HL-60 (cell line): ENCODE measurements around the gene NUP155.

Source experiments
- POLR2AphosphoS5 ChIP-seq: IDR thresholded peaks from 2 replicates; pipeline ENCODE4 v1.6.1; 2012; ENCODE audit warnings: low read depth
- SPI1 ChIP-seq: IDR thresholded peaks from 2 replicates; pipeline ENCODE4 v1.6.1; 2012; ENCODE audit warnings: low read depth, mild to moderate bottlenecking, borderline replicate concordance
- TF ChIP-seq, protein P1 (sequence below): IDR thresholded peaks from one replicate; pipeline ENCODE4 v1.5.1; 2011; ENCODE audit warnings: low read length, control low read depth, inconsistent platforms; ENCODE audit not compliant: insufficient read depth
- TF ChIP-seq, protein P2 (sequence below): IDR thresholded peaks from 2 replicates; pipeline ENCODE4 v1.6.1; 2012; ENCODE audit warnings: low read depth; ENCODE audit not compliant: insufficient replicate concordance

DNA sequence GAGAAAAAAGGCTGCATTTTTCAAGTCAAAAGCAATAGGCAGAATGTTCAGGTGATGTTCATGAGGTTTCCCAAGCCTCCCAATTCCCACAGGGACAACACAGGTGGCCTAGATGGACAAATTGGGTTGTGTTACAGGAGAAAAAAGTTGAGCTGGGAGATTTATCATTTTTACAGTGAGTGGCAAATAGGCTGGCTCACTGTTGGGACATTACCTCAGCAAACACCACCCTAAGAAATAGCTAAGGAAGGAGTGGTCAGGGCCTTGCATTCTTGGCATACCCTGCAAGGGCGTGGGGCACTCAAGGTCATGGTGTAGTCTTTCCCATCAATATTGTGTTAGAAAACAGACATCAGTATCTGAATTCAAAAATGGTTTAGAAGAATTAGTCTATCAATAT, 98.4 kb downstream of the NUP155 start:
- TF ChIP-seq, protein P1, sequence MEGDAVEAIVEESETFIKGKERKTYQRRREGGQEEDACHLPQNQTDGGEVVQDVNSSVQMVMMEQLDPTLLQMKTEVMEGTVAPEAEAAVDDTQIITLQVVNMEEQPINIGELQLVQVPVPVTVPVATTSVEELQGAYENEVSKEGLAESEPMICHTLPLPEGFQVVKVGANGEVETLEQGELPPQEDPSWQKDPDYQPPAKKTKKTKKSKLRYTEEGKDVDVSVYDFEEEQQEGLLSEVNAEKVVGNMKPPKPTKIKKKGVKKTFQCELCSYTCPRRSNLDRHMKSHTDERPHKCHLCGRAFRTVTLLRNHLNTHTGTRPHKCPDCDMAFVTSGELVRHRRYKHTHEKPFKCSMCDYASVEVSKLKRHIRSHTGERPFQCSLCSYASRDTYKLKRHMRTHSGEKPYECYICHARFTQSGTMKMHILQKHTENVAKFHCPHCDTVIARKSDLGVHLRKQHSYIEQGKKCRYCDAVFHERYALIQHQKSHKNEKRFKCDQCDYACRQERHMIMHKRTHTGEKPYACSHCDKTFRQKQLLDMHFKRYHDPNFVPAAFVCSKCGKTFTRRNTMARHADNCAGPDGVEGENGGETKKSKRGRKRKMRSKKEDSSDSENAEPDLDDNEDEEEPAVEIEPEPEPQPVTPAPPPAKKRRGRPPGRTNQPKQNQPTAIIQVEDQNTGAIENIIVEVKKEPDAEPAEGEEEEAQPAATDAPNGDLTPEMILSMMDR, result no peak
- TF ChIP-seq POLR2AphosphoS5, result no peak
- TF ChIP-seq, protein P2, sequence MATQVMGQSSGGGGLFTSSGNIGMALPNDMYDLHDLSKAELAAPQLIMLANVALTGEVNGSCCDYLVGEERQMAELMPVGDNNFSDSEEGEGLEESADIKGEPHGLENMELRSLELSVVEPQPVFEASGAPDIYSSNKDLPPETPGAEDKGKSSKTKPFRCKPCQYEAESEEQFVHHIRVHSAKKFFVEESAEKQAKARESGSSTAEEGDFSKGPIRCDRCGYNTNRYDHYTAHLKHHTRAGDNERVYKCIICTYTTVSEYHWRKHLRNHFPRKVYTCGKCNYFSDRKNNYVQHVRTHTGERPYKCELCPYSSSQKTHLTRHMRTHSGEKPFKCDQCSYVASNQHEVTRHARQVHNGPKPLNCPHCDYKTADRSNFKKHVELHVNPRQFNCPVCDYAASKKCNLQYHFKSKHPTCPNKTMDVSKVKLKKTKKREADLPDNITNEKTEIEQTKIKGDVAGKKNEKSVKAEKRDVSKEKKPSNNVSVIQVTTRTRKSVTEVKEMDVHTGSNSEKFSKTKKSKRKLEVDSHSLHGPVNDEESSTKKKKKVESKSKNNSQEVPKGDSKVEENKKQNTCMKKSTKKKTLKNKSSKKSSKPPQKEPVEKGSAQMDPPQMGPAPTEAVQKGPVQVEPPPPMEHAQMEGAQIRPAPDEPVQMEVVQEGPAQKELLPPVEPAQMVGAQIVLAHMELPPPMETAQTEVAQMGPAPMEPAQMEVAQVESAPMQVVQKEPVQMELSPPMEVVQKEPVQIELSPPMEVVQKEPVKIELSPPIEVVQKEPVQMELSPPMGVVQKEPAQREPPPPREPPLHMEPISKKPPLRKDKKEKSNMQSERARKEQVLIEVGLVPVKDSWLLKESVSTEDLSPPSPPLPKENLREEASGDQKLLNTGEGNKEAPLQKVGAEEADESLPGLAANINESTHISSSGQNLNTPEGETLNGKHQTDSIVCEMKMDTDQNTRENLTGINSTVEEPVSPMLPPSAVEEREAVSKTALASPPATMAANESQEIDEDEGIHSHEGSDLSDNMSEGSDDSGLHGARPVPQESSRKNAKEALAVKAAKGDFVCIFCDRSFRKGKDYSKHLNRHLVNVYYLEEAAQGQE, result no peak
- TF ChIP-seq SPI1, result no peak
